OCI-LY7 (cell line): Measurements from ENCODE around the gene HCFC2. TPM values are rescaled to one million over a fixed set of nuclear protein-coding genes. Genes with fewer than 3 reads are reported as not detected.
A peak's percentile ranks its signal among the peaks of the same experiment; 100 is the strongest.

Source experiments
- BruUV-seq: library from RNA; stranded (reverse); fragments of 400-500 nt; replicated peaks from 2 replicates; lab custom pipeline; 2021; lab: Mats Ljungman, UMichigan
- CTCF ChIA-PET: fragments of 300-600 bp; sonication (Branson Sonifier 250); formaldehyde crosslinking; loops from one replicate; lab custom pipeline; 2022; ENCODE audit warnings: antibody characterized with exemption; ENCODE audit not compliant: unreplicated experiment; lab: Charles Lee
- POLR2A ChIA-PET: fragments of 300-600 bp; sonication (Branson Sonifier 250); formaldehyde crosslinking; loops from one replicate; lab custom pipeline; 2022; ENCODE audit warnings: antibody characterized with exemption; lab: Charles Lee
- DNase-seq: peaks from one replicate; pipeline ENCODE4 v3.0.0-alpha.2; 2015; ENCODE audit warnings: low spot score
- H2AFZ ChIP-seq: fragments of 200-600 bp; sonication (generic), shearing (Covaris generic); 2 replicates; pipeline ENCODE4 v1.6.1; 2014; ENCODE audit warnings: mild to moderate bottlenecking, antibody characterized with exemption, low read length, moderate library complexity
- H3K27ac ChIP-seq: fragments of 200-600 bp; sonication (generic); 2 replicates; pipeline ENCODE4 v1.5.1; 2014; ENCODE audit warnings: mixed run types, low read depth, mild to moderate bottlenecking, moderate library complexity, low read length, inconsistent platforms; ENCODE audit not compliant: poor library complexity, severe bottlenecking
- H3K36me3 ChIP-seq: fragments of 200-600 bp; sonication (generic); 2 replicates; pipeline ENCODE4 v1.6.1; 2014; ENCODE audit warnings: mild to moderate bottlenecking, antibody characterized with exemption, low read length, moderate library complexity, mixed read lengths; ENCODE audit not compliant: insufficient read depth
- H3K4me1 ChIP-seq: fragments of 200-600 bp; sonication (generic); 2 replicates; pipeline ENCODE4 v1.5.1; 2014; ENCODE audit warnings: mild to moderate bottlenecking, low read length; ENCODE audit not compliant: insufficient read depth, poor library complexity, severe bottlenecking
- H3K4me2 ChIP-seq: fragments of 200-600 bp; sonication (generic); 2 replicates; pipeline ENCODE4 v1.6.1; 2014; ENCODE audit warnings: mild to moderate bottlenecking, low read length
- H3K4me3 ChIP-seq: fragments of 200-600 bp; sonication (generic); 2 replicates; pipeline ENCODE4 v1.5.1; 2014; ENCODE audit warnings: mild to moderate bottlenecking, low read depth, low read length; ENCODE audit not compliant: poor library complexity, severe bottlenecking
- H3K79me2 ChIP-seq: fragments of 200-600 bp; sonication (generic); 2 replicates; pipeline ENCODE4 v1.6.1; 2016; ENCODE audit warnings: low read depth, mild to moderate bottlenecking, low read length, moderate library complexity, mixed read lengths; ENCODE audit not compliant: insufficient read depth
- H3K9me2 ChIP-seq: fragments of 200-600 bp; sonication (generic); 2 replicates; pipeline ENCODE4 v1.6.1; 2016; ENCODE audit warnings: mild to moderate bottlenecking, low read length, mixed read lengths; ENCODE audit not compliant: insufficient read depth
- H3K9me3 ChIP-seq: fragments of 200-600 bp; sonication (generic); 2 replicates; pipeline ENCODE4 v1.6.1; 2014; ENCODE audit warnings: mild to moderate bottlenecking, mixed run types, low read length, mixed read lengths
- H4K20me1 ChIP-seq: fragments of 200-600 bp; sonication (generic); 2 replicates; pipeline ENCODE4 v1.6.1; 2014; ENCODE audit warnings: mild to moderate bottlenecking, antibody characterized with exemption, low read length, moderate library complexity, mixed read lengths; ENCODE audit not compliant: insufficient read depth
- CTCF ChIP-seq: fragments of 200-600 bp; sonication (generic); conservative IDR thresholded peaks from 2 replicates; pipeline ENCODE4 v1.5.1; 2014; ENCODE audit warnings: mild to moderate bottlenecking, antibody characterized with exemption, low read length, moderate library complexity, mixed read lengths
- EZH2phosphoT487 ChIP-seq: fragments of 200-600 bp; sonication (generic); IDR thresholded peaks from 2 replicates; pipeline ENCODE4 v1.6.1; 2018; ENCODE audit warnings: low read depth, borderline replicate concordance, mild to moderate bottlenecking, mixed run types, antibody characterized with exemption, low read length, moderate library complexity, mixed read lengths
- intact Hi-C: fragments of 100-400 bp; cut with micrococcal nuclease; formaldehyde crosslinking; loops from one replicate; pipeline ENCODE4 v1.10.0; 2022; ENCODE audit not compliant: unreplicated experiment
- total RNA-seq, 2 experiments: library from RNA; depleted of rRNA in 1 of 2; stranded (reverse); fragments of >200 nt in 1 of 2; shearing (Covaris generic) in 1 of 2; gene quantifications; 2 replicates each; pipeline ENCODE4 v1.2.3, GENCODE V29; 2014 to 2022

HCFC2 gene
- total RNA-seq, 2 experiments from 2014 or later = 8.7 to 11.8 TPM

GRCh38 chr12:104063712-104064030 is 660 bp upstream of the HCFC2 start:
- TF ChIP-seq EZH2phosphoT487 (no peak), CTCF (no peak)
- ChIA-PET POLR2A (interaction anchor here (0.7 to 1.4 kb wide), 10 partner anchors 11 to 315 kb away, joined by 3 to 4 read pairs (median 4); partner anchors contain the start of genes HSP90B1 and NFYB), CTCF (interaction anchor here (0.7 to 1.2 kb wide), 2 partner anchors 46 to 203 kb away, joined by 3 to 10 read pairs; no protein-coding TSS in a partner anchor)
- intact Hi-C loops = loop anchor here (2.0 to 10.0 kb wide), 2 partner anchors 45 to 291 kb away; no protein-coding TSS in a partner anchor
- peak overlapping the region; percentile 97 for H3K4me3 ChIP-seq
- no TSS peak for BruUV-seq
- peaks cover 10% of the 10 kb centered on the region; the same call in 1 of the 2 replicates for H3K79me2 ChIP-seq
- H3K9me3 ChIP-seq = no peaks in the 10 kb centered on the region
- H3K9me2 ChIP-seq = no peaks in the 10 kb centered on the region
- H4K20me1 ChIP-seq = no peaks in the 10 kb centered on the region
- H3K4me1 ChIP-seq = peaks cover 16% of the 10 kb centered on the region
- no peak for DNase-seq
- H3K27ac ChIP-seq = peak overlapping the region; percentile 28
- peaks cover 15% of the 10 kb centered on the region; the same call in 1 of the 2 replicates for H3K36me3 ChIP-seq
- H2AFZ ChIP-seq = peak overlapping the region; percentile 91
- H3K4me2 ChIP-seq = peak overlapping the region; percentile 82

GRCh38 chr12:104064842-104065427 is 604 bp downstream of the HCFC2 start:
- Histone ChIP-seq H3K9me2 (no peaks in the 10 kb centered on the region), H3K27ac (no peak overlapping the region), H3K79me2 (peaks cover 10% of the 10 kb centered on the region; the same call in 1 of the 2 replicates), H3K36me3 (peaks cover 19% of the 10 kb centered on the region; the same call in 1 of the 2 replicates), H2AFZ (peak overlapping the region; percentile 91), H3K4me3 (peak overlapping the region; percentile 97), H3K9me3 (no peaks in the 10 kb centered on the region), H3K4me2 (peak overlapping the region; percentile 82), H3K4me1 (peaks cover 16% of the 10 kb centered on the region), H4K20me1 (no peaks in the 10 kb centered on the region)
- CTCF ChIA-PET = no interaction called here
- POLR2A ChIA-PET = interaction anchor here (0.8 to 1.4 kb wide), 4 partner anchors 41 to 136 kb away, joined by 3 to 4 read pairs (median 3); no protein-coding TSS in a partner anchor
- intact Hi-C loops = loop anchor here (2.0 to 10.0 kb wide), 2 partner anchors 44 to 290 kb away; no protein-coding TSS in a partner anchor
- DNase-seq = peak; percentile 6
- BruUV-seq = no TSS peak
- TF ChIP-seq EZH2phosphoT487 = no peak
- TF ChIP-seq CTCF = no peak

GRCh38 chr12:104072099-104072498 is 7.8 kb downstream of the HCFC2 start:
- BruUV-seq = no TSS peak
- Histone ChIP-seq H4K20me1 (no peaks in the 10 kb centered on the region), H3K36me3 (peaks cover 39% of the 10 kb centered on the region), H3K9me2 (no peaks in the 10 kb centered on the region), H3K4me2 (no peak overlapping the region), H3K9me3 (no peaks in the 10 kb centered on the region), H3K4me3 (no peak overlapping the region), H3K79me2 (no peaks in the 10 kb centered on the region), H3K27ac (no peak overlapping the region), H3K4me1 (no peaks in the 10 kb centered on the region), H2AFZ (no peak overlapping the region)
- ChIA-PET CTCF (no interaction called here), POLR2A (no interaction called here)
- intact Hi-C loops = no loop called here
- no peak for DNase-seq
- no peak for TF ChIP-seq EZH2phosphoT487
- TF ChIP-seq CTCF = no peak
